Progenitor cell of endocrine pancreas (in vitro differentiated cells): Measurements from ENCODE around the gene VWDE. TPM values are rescaled to one million over a fixed set of nuclear protein-coding genes. Genes with fewer than 3 reads are reported as not detected.

Source experiments
- DNase-seq: peaks from one replicate; pipeline ENCODE4 v3.0.0; 2021; ENCODE audit warnings: low spot score; ENCODE audit not compliant: unreplicated experiment
- H3K27ac Mint-ChIP-seq: 2 replicates; pipeline ENCODE4 v1.8.0; 2021; ENCODE audit warnings: mild to moderate bottlenecking, moderate library complexity, mixed read lengths
- H3K27me3 Mint-ChIP-seq: 2 replicates; pipeline ENCODE4 v1.8.0; 2021; ENCODE audit warnings: mixed read lengths
- H3K36me3 Mint-ChIP-seq: 2 replicates; pipeline ENCODE4 v1.8.0; 2022; ENCODE audit warnings: mixed read lengths; ENCODE audit not compliant: insufficient read depth
- H3K4me1 Mint-ChIP-seq: 2 replicates; pipeline ENCODE4 v1.8.0; 2021; ENCODE audit warnings: low read depth, mixed read lengths
- H3K4me3 Mint-ChIP-seq: 2 replicates; pipeline ENCODE4 v1.8.0; 2021; ENCODE audit warnings: low read depth, mild to moderate bottlenecking, moderate library complexity, mixed read lengths
- H3K9me3 Mint-ChIP-seq: 2 replicates; pipeline ENCODE4 v1.8.0; 2021; ENCODE audit warnings: low read depth, mixed read lengths
- total RNA-seq: library from RNA; stranded (reverse); gene quantifications from 2 replicates; pipeline ENCODE4 v1.2.1, GENCODE V29; 2021
- TF ChIP-seq, protein P1 (sequence below): fragments of 200-600 bp; sonication (generic); IDR thresholded peaks from one replicate; pipeline ENCODE4 v1.5.0; 2021; ENCODE audit warnings: antibody characterized with exemption, mild to moderate bottlenecking; ENCODE audit not compliant: unreplicated experiment

Gene VWDE
- total RNA-seq, 1 donor from 2014 or later, result 5.8 TPM

DNA sequence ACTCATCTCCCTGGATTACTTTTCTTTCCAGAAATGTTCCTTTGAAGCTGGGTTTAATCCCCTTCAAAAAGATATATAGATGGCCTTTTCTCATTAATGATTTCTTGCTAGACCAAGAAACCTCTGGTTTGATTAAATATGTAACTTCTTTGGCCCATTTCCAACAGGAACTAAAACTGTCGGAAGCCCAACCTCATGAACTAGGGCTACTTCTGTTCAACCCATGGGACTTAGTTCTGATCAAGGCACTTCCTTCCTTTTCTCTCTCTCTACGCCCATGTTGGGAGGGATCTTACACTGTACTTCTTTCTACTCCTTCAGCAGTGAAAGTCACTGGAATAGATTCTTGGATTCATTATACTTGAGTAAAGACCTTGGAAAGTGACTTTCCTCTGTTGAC lies 109.0 kb downstream of the VWDE start:
- DNase-seq, result no peak
- Mint-ChIP-seq H3K27me3 (no peaks in the 10 kb centered on the region), H3K36me3 (no peaks in the 10 kb centered on the region), H3K4me3 (no peak overlapping the region), H3K4me1 (peaks cover 2% of the 10 kb centered on the region), H3K9me3 (peaks cover 7% of the 10 kb centered on the region), H3K27ac (no peak overlapping the region)
- TF ChIP-seq, protein P1, sequence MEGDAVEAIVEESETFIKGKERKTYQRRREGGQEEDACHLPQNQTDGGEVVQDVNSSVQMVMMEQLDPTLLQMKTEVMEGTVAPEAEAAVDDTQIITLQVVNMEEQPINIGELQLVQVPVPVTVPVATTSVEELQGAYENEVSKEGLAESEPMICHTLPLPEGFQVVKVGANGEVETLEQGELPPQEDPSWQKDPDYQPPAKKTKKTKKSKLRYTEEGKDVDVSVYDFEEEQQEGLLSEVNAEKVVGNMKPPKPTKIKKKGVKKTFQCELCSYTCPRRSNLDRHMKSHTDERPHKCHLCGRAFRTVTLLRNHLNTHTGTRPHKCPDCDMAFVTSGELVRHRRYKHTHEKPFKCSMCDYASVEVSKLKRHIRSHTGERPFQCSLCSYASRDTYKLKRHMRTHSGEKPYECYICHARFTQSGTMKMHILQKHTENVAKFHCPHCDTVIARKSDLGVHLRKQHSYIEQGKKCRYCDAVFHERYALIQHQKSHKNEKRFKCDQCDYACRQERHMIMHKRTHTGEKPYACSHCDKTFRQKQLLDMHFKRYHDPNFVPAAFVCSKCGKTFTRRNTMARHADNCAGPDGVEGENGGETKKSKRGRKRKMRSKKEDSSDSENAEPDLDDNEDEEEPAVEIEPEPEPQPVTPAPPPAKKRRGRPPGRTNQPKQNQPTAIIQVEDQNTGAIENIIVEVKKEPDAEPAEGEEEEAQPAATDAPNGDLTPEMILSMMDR, result no peak

DNA sequence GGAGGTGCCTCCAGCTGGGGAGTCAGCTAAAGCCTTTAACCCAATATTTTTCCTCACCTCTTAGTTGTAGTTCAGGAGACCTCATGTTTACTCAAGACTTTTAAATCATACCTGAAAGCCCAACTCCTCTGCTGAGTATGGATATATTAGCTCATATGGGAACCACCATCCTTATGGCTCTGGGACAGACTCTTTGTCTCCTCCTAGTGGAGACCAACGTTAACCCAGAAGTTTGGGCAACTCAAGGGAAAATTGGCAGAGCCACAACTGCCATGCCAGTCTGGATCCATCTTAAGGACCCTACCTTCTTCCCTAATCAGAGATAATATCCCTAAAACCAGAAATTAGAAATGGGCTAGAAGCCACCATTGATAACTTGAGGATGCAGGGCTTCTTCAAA lies 111.8 kb downstream of the VWDE start:
- H3K4me1 Mint-ChIP-seq, result peaks cover 1% of the 10 kb centered on the region
- TF ChIP-seq, protein P1, result peak; percentile 17
- DNase-seq, result no peak
- H3K4me3 Mint-ChIP-seq, result no peak overlapping the region
- peaks cover 7% of the 10 kb centered on the region for H3K9me3 Mint-ChIP-seq
- no peaks in the 10 kb centered on the region for H3K36me3 Mint-ChIP-seq
- no peaks in the 10 kb centered on the region for H3K27me3 Mint-ChIP-seq
- no peak overlapping the region for H3K27ac Mint-ChIP-seq

DNA sequence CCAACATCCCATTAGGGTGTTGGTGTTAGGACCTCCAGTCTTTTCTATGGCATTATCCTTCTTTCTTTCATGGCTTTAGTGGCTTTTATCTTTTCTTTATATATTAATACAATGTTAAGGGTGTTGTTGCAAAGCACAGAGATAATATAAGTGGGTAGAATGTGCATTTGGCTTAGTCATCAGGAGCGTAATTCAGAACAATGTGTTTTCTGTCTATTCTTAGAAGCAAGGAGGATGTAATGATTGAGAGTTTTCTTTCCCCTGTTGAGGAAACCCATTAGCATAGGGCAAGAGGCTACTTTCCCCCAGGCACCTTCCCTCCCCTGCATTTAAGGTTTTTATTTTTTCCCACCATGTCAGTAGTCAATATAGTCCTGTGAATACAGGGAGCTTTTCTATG lies 112.9 kb downstream of the VWDE start:
- Mint-ChIP-seq H3K27me3 (no peaks in the 10 kb centered on the region), H3K36me3 (no peaks in the 10 kb centered on the region), H3K9me3 (peaks cover 7% of the 10 kb centered on the region), H3K4me1 (peaks cover 1% of the 10 kb centered on the region), H3K4me3 (no peak overlapping the region), H3K27ac (no peak overlapping the region)
- DNase-seq, result no peak
- TF ChIP-seq, protein P1, result no peak

GRCh38 chr7:12289996-12290395 lies 113.7 kb downstream of the VWDE start:
- Mint-ChIP-seq H3K4me1 (peaks cover 1% of the 10 kb centered on the region), H3K4me3 (no peak overlapping the region), H3K36me3 (no peaks in the 10 kb centered on the region), H3K27ac (no peak overlapping the region), H3K27me3 (no peaks in the 10 kb centered on the region), H3K9me3 (peaks cover 7% of the 10 kb centered on the region)
- no peak for DNase-seq
- TF ChIP-seq, protein P1, result no peak

DNA sequence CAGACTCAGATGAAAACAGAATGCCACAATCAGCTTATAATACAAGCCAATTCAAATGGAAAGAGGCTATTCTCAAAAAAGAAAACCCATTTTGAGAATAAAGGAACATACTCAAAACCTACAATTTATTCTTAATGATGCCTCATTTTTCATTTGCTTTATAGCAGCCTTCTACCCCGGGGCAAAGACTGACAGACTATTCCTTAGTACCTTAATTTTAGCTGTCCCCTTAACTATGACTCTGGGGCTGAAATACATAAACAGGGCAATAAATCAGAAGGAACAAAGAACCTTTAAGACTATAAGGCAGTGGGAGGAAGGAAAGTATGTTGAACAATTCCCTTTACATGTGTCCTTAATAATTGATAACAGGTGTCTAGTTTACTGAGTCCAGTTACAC lies 115.8 kb downstream of the VWDE start:
- TF ChIP-seq, protein P1, result no peak
- H3K9me3 Mint-ChIP-seq, result peaks cover 7% of the 10 kb centered on the region
- H3K4me1 Mint-ChIP-seq, result peaks cover 1% of the 10 kb centered on the region
- no peak overlapping the region for H3K4me3 Mint-ChIP-seq
- H3K27ac Mint-ChIP-seq, result no peak overlapping the region
- no peak for DNase-seq
- H3K36me3 Mint-ChIP-seq, result no peaks in the 10 kb centered on the region
- no peaks in the 10 kb centered on the region for H3K27me3 Mint-ChIP-seq
